Sigmoid colon (tissue), 7 donors: ENCODE measurements around the gene ANKHD1. TPM values are rescaled to one million over a fixed set of nuclear protein-coding genes. Genes with fewer than 3 reads are reported as not detected.

Experiments
- DNase-seq: peaks from one replicate; pipeline ENCODE4 v3.0.0-alpha.2; 2019
- H3K27ac ChIP-seq, 4 donors: fragments of 200-600 bp; sonication (generic); one replicate each; pipeline ENCODE4 v1.5.1; 2016 to 2019; ENCODE audit warnings: mild to moderate bottlenecking in 1 of 4
- H3K27me3 ChIP-seq, 3 donors: fragments of 200-600 bp; sonication (generic); one replicate each; pipeline ENCODE4 v1.5.1; 2019; ENCODE audit warnings: mild to moderate bottlenecking in 1 of 3
- H3K36me3 ChIP-seq, 4 donors: fragments of 200-600 bp; sonication (generic); one replicate each; pipeline ENCODE4 v1.5.1; 2016 to 2019
- H3K4me1 ChIP-seq, 4 donors: fragments of 200-600 bp; sonication (generic); one replicate each; pipeline ENCODE4 v1.5.1; 2017 to 2019
- H3K4me3 ChIP-seq, 4 donors: fragments of 200-600 bp; sonication (generic); one replicate each; pipeline ENCODE4 v1.5.1; 2017 to 2019; ENCODE audit warnings: mild to moderate bottlenecking in 2 of 4, moderate library complexity in 1 of 4
- H3K9me3 ChIP-seq, 4 donors: fragments of 200-600 bp in 3 of 4; sonication (generic) in 3 of 4; one replicate each; pipeline versions ENCODE4 v1.5.1 to v1.6.1; 2013 to 2019
- EP300 ChIP-seq, 4 donors: sonication (generic); formaldehyde crosslinking; IDR thresholded peaks; one replicate each; pipeline ENCODE4 v1.6.1; 2017; ENCODE audit warnings: antibody characterized with exemption in 4 of 4
- POLR2A ChIP-seq, 2 donors: fragments of 450-650 bp; IDR thresholded peaks; one replicate each; pipeline ENCODE4 v1.6.1; 2016; ENCODE audit warnings: antibody characterized with exemption in 2 of 2, mild to moderate bottlenecking in 2 of 2, moderate library complexity in 2 of 2
- POLR2AphosphoS5 ChIP-seq, 4 donors: sonication (generic); formaldehyde crosslinking; IDR thresholded peaks; one replicate each; pipeline ENCODE4 v1.6.1; 2017; ENCODE audit warnings: antibody characterized with exemption in 4 of 4
- WGBS, 2 donors: extraction: QIAGEN DNeasy Blood & Tissue Kit; methylation state at CpG; one replicate each; pipeline ENCODE4 v1.1.7; 2013; 5-methylcytosine and 5-hydroxymethylcytosine counted together
- intact Hi-C: fragments of 100-400 bp; cut with DNase I; formaldehyde crosslinking; loops from one replicate; pipeline ENCODE4 v1.15.1; 2023
- polyA plus RNA-seq, 3 donors: library from polyadenylated mRNA; stranded (reverse); fragments of 200-250 nt; gene quantifications; one replicate each; pipeline ENCODE4 v1.2.3, GENCODE V29; 2013
- total RNA-seq, 4 donors: library from RNA; depleted of rRNA; stranded (reverse); fragments of >200 nt; gene quantifications; one replicate each; pipeline ENCODE4 v1.1.0, GENCODE V29; 2016
- TF ChIP-seq, protein P1 (sequence below), 4 experiments: fragments of 450-650 bp in 3 of 4; fragments of 200-600 bp in 1 of 4; IDR thresholded peaks; one replicate each; pipeline ENCODE4 v1.5.1; 2016 to 2019; ENCODE audit warnings: antibody characterized with exemption in 4 of 4, mild to moderate bottlenecking in 3 of 4, moderate library complexity in 2 of 4
- donor health status: healthy with polysubstance abuse.
- donor health status: Bipolar disorder and iron deficiency.
- donor health status: healthy.

The ANKHD1 gene
- total and polyA plus RNA-seq, 7 donors = 25.8 to 109 (median 93.5) TPM

DNA sequence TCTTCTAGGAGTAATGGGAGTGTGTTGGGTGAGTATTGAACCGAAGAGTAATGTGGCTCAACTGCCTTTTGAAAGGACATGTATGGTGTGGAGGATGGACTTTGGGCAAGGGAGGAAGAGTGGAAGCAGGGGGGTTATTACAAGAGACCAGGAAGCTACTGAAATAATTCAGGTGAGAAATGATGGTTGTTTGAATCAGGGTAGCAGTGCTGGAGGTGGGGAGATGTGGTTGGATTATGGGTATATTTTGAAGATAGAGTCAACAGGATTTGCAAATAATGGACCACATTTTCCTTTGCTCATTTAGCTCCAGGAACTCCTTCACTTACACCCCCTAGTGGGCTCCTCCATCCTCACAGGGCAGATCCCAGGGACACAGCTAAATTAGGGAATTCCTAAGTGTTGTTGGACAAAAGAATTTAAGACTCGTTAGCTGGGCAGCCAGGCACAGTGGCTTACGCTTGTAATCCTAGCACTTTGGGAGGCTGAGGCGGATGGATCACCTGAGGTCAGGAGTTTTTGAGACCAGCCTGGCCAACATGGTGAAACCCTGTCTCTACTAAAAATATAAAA, 42.8 kb upstream of the ANKHD1 start:
- intact Hi-C loops = no loop called here
- TF ChIP-seq EP300 (IDR thresholded peaks at IDR 0.05) (no peak), POLR2A (IDR thresholded peaks at IDR 0.05) (no peak), POLR2AphosphoS5 (IDR thresholded peaks at IDR 0.05) (no peak)
- TF ChIP-seq, protein P1, sequence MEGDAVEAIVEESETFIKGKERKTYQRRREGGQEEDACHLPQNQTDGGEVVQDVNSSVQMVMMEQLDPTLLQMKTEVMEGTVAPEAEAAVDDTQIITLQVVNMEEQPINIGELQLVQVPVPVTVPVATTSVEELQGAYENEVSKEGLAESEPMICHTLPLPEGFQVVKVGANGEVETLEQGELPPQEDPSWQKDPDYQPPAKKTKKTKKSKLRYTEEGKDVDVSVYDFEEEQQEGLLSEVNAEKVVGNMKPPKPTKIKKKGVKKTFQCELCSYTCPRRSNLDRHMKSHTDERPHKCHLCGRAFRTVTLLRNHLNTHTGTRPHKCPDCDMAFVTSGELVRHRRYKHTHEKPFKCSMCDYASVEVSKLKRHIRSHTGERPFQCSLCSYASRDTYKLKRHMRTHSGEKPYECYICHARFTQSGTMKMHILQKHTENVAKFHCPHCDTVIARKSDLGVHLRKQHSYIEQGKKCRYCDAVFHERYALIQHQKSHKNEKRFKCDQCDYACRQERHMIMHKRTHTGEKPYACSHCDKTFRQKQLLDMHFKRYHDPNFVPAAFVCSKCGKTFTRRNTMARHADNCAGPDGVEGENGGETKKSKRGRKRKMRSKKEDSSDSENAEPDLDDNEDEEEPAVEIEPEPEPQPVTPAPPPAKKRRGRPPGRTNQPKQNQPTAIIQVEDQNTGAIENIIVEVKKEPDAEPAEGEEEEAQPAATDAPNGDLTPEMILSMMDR (IDR thresholded peaks at IDR 0.05) = no peak
- DNase-seq = no peak
- Histone ChIP-seq H3K9me3 (no peaks in the 10 kb centered on the region), H3K36me3 (no peaks in the 10 kb centered on the region), H3K4me1 (peaks cover 0 to 16% (median 12%) of the 10 kb centered on the region in 4 donors), H3K27ac (no peak overlapping the region), H3K4me3 (no peak overlapping the region), H3K27me3 (no peaks in the 10 kb centered on the region)
- WGBS, 2 donors = 81% methylated on average over 4 of the region's 4 CpGs

- intact Hi-C loops = no loop called here
- no peaks in the 10 kb centered on the region for H3K9me3 ChIP-seq
- no peak within 1 kb of the TSS for H3K4me3 ChIP-seq
- H3K27me3 ChIP-seq = no peaks in the 10 kb centered on the region
- H3K27ac ChIP-seq = no peak within 1 kb of the TSS
- DNase-seq = no peak
- WGBS, 2 donors = 93 to 94% methylated on average over 2 of the region's 2 CpGs
- H3K4me1 ChIP-seq = peaks cover 0 to 16% (median 12%) of the 10 kb centered on the region in 4 donors
- TF ChIP-seq POLR2AphosphoS5 (IDR thresholded peaks at IDR 0.05) = no peak
- no peak for TF ChIP-seq POLR2A (IDR thresholded peaks at IDR 0.05)
- TF ChIP-seq, protein P1 (IDR thresholded peaks at IDR 0.05) = no peak
- TF ChIP-seq EP300 (IDR thresholded peaks at IDR 0.05) = no peak
- no peaks in the 10 kb centered on the region for H3K36me3 ChIP-seq
Observed at GRCh38 chr5:140360101-140360500, 41.5 kb upstream of the ANKHD1 start, which contains the start of gene SLC4A9. SLC4A9 (plus strand) TSS chr5:140360194; CDS start chr5:140360237, 43 bp downstream.

- no peak for TF ChIP-seq EP300 (IDR thresholded peaks at IDR 0.05)
- TF ChIP-seq POLR2AphosphoS5 (IDR thresholded peaks at IDR 0.05) = no peak
- TF ChIP-seq POLR2A (IDR thresholded peaks at IDR 0.05) = no peak
- TF ChIP-seq, protein P1 (IDR thresholded peaks at IDR 0.05) = no peak
- intact Hi-C loops = no loop called here
- 79 to 89% methylated on average over 7 of the region's 7 CpGs for WGBS, 2 donors
- Histone ChIP-seq H3K27me3 (no peaks in the 10 kb centered on the region), H3K9me3 (no peaks in the 10 kb centered on the region), H3K4me3 (no peak overlapping the region), H3K36me3 (no peaks in the 10 kb centered on the region), H3K27ac (no peak overlapping the region), H3K4me1 (peaks cover 0 to 16% (median 12%) of the 10 kb centered on the region in 4 donors)
- no peak for DNase-seq
Observed at GRCh38 chr5:140360681-140361479, 40.8 kb upstream of the ANKHD1 start.

GRCh38 chr5:140361901-140362300, 39.7 kb upstream of the ANKHD1 start:
- DNase-seq = no peak
- H3K27me3 ChIP-seq = no peaks in the 10 kb centered on the region
- H3K9me3 ChIP-seq = no peaks in the 10 kb centered on the region
- no peak overlapping the region for H3K27ac ChIP-seq
- intact Hi-C loops = no loop called here
- 91 to 95% methylated on average over 2 of the region's 2 CpGs for WGBS, 2 donors
- no peaks in the 10 kb centered on the region for H3K36me3 ChIP-seq
- peaks cover 0 to 16% (median 12%) of the 10 kb centered on the region in 4 donors for H3K4me1 ChIP-seq
- no peak for TF ChIP-seq POLR2AphosphoS5 (IDR thresholded peaks at IDR 0.05)
- no peak for TF ChIP-seq POLR2A (IDR thresholded peaks at IDR 0.05)
- TF ChIP-seq, protein P1 (IDR thresholded peaks at IDR 0.05) = no peak
- no peak for TF ChIP-seq EP300 (IDR thresholded peaks at IDR 0.05)
- H3K4me3 ChIP-seq = no peak overlapping the region
